T-cell (primary cell): ENCODE measurements around the gene CTBP2. TPM values are rescaled to one million over a fixed set of nuclear protein-coding genes. Genes with fewer than 3 reads are reported as not detected.

Experiments used
- ATAC-seq, 4 experiments: fragments of 200-7000 bp in 3 of 4; fragments of 150-1000 bp in 1 of 4; cut with Tn5 transposase; replicated peaks in 1 of 4; 1 replicate in 3 of 4; 2 replicates in 1 of 4; pipeline ENCODE4 v1.10.0; 2021; ENCODE audit warnings: moderate library complexity in 3 of 4, mild to moderate bottlenecking in 2 of 4, moderate number of reproducible peaks in 1 of 4
- CTCF ChIA-PET, 2 donors: fragments of 300-600 bp; sonication (Branson Sonifier 250); formaldehyde crosslinking; loops; one replicate each; lab custom pipeline; 2022; ENCODE audit warnings: antibody characterized with exemption in 2 of 2; lab: Charles Lee
- POLR2A ChIA-PET, 2 donors: fragments of 300-600 bp; sonication (Branson Sonifier 250); formaldehyde crosslinking; loops; one replicate each; lab custom pipeline; 2022; ENCODE audit warnings: antibody characterized with exemption in 2 of 2; lab: Charles Lee
- DNase-seq, 35 experiments: peaks; one replicate each; pipeline versions ENCODE4 v3.0.0 to v3.0.0-alpha.2; 2013 to 2023
- H3K27ac ChIP-seq: one replicate; pipeline ENCODE4 v1.5.1; 2013; ENCODE audit warnings: low read length
- H3K27me3 ChIP-seq, 2 experiments: replicated peaks in 1 of 2; 1 replicate in 1 of 2; 2 replicates in 1 of 2; pipeline versions ENCODE4 v1.6.1 to v1.7.0; 2013; ENCODE audit warnings: low read length in 1 of 2, mixed read lengths in 1 of 2; ENCODE audit not compliant: control insufficient read depth in 2 of 2, insufficient read depth in 2 of 2; ENCODE audit errors: extremely low read depth in 1 of 2
- H3K36me3 ChIP-seq, 2 donors: 1 replicate in 1 of 2; 2 replicates in 1 of 2; pipeline versions ENCODE4 v1.6.1 to v1.7.0; 2013; ENCODE audit warnings: low read length in 1 of 2; ENCODE audit not compliant: control insufficient read depth in 2 of 2, insufficient read depth in 1 of 2; ENCODE audit errors: extremely low read depth in 1 of 2
- H3K4me1 ChIP-seq, 2 experiments: 1 replicate in 1 of 2; 2 replicates in 1 of 2; pipeline versions ENCODE4 v1.6.1 to v1.7.0; 2013; ENCODE audit warnings: low read length in 2 of 2, mixed read lengths in 1 of 2; ENCODE audit not compliant: insufficient read depth in 2 of 2, control insufficient read depth in 1 of 2; ENCODE audit errors: extremely low read depth in 1 of 2
- H3K4me3 ChIP-seq, 2 donors: 1 replicate in 1 of 2; 2 replicates in 1 of 2; pipeline versions ENCODE4 v1.5.1 to v1.7.0; 2013; ENCODE audit warnings: mild to moderate bottlenecking in 2 of 2, low read length in 1 of 2, moderate library complexity in 1 of 2; ENCODE audit not compliant: control insufficient read depth in 1 of 2; ENCODE audit errors: extremely low read depth in 1 of 2
- H3K9me3 ChIP-seq: 2 replicates; pipeline ENCODE4 v1.7.0; 2013
- H3K27ac Mint-ChIP-seq, 2 donors: one replicate each; pipeline ENCODE4 v1.8.0; 2020 to 2021; ENCODE audit warnings: mild to moderate bottlenecking in 2 of 2, mixed read lengths in 2 of 2
- H3K27me3 Mint-ChIP-seq, 2 donors: one replicate each; pipeline ENCODE4 v1.8.0; 2021 to 2022; ENCODE audit warnings: mixed read lengths in 2 of 2
- H3K36me3 Mint-ChIP-seq: one replicate; pipeline ENCODE4 v1.8.0; 2021; ENCODE audit warnings: mixed read lengths
- H3K4me1 Mint-ChIP-seq, 3 donors: one replicate each; pipeline ENCODE4 v1.8.0; 2020 to 2022; ENCODE audit warnings: mixed read lengths in 3 of 3, mild to moderate bottlenecking in 1 of 3
- H3K4me3 Mint-ChIP-seq, 3 donors: one replicate each; pipeline ENCODE4 v1.8.0; 2020 to 2022; ENCODE audit warnings: mild to moderate bottlenecking in 3 of 3, mixed read lengths in 3 of 3, moderate library complexity in 3 of 3
- H3K9me3 Mint-ChIP-seq, 3 donors: one replicate each; pipeline ENCODE4 v1.8.0; 2020 to 2022; ENCODE audit warnings: mixed read lengths in 3 of 3
- WGBS: methylation state at CpG from one replicate; pipeline ENCODE4 v1.1.5; 2013; ENCODE audit warnings: missing lambda C conversion rate; ENCODE audit not compliant: insufficient coverage; 5-methylcytosine and 5-hydroxymethylcytosine counted together
- total RNA-seq, 35 experiments: library from RNA in 6 of 35; stranded (reverse) in 6 of 35; fragments of 120-200 nt in 1 of 35; gene quantifications; one replicate each; pipeline versions ENCODE4 v1.2.1 to v1.2.4 and lab custom pipeline; 2013 to 2026

Gene CTBP2
- total RNA-seq, 5 donors from 2014 or later (not counting 1 experiment from before 2014, with no cell fraction given) = 1.1 to 5.8 (median 3.1) TPM

- 74% methylated on average over 8 of the region's 17 CpGs for WGBS
- ChIA-PET POLR2A (no interaction called here), CTCF (no interaction called here)
- H3K4me3 ChIP-seq = no peak overlapping the region
- DNase-seq (no peak), ATAC-seq (no peak)
- Mint-ChIP-seq H3K27ac (no peak overlapping the region), H3K36me3 (no peaks in the 10 kb centered on the region), H3K27me3 (no peaks in the 10 kb centered on the region), H3K4me3 (no peak overlapping the region), H3K9me3 (no peaks in the 10 kb centered on the region), H3K4me1 (peaks cover 0 to 5% (median 0%) of the 10 kb centered on the region in 3 donors)
- peaks cover 0 to 2% of the 10 kb centered on the region in 2 experiments for H3K4me1 ChIP-seq
- no peak overlapping the region for H3K27ac ChIP-seq
- no peaks in the 10 kb centered on the region for H3K36me3 ChIP-seq
- H3K27me3 ChIP-seq = peaks cover 0 to 7% of the 10 kb centered on the region in 2 experiments
- H3K9me3 ChIP-seq = no peaks in the 10 kb centered on the region
These were observed 67.0 kb downstream of the CTBP2 start for GRCh38 chr10:125093199-125093973.

- Histone ChIP-seq H3K4me1 (peaks cover 0 to 2% of the 10 kb centered on the region in 2 experiments), H3K27ac (no peak overlapping the region), H3K27me3 (peaks cover 0 to 11% of the 10 kb centered on the region in 2 experiments), H3K9me3 (no peaks in the 10 kb centered on the region), H3K4me3 (no peak overlapping the region), H3K36me3 (no peaks in the 10 kb centered on the region)
- DNase-seq (no peak), ATAC-seq (no peak)
- ChIA-PET POLR2A (no interaction called here), CTCF (interaction anchor here in 1 of 2 donors (0.6 kb wide), 1 partner anchor 931 kb away, joined by 3 read pairs; no protein-coding TSS in a partner anchor)
- Mint-ChIP-seq H3K27ac (no peak overlapping the region), H3K9me3 (no peaks in the 10 kb centered on the region), H3K4me1 (peaks cover 0 to 5% (median 0%) of the 10 kb centered on the region in 3 donors), H3K36me3 (no peaks in the 10 kb centered on the region), H3K27me3 (no peaks in the 10 kb centered on the region), H3K4me3 (no peak overlapping the region)
- WGBS = 89% methylated on average over 15 of the region's 17 CpGs
These were observed 67.8 kb downstream of the CTBP2 start for GRCh38 chr10:125092564-125093031.

- Mint-ChIP-seq H3K4me3 (no peak overlapping the region), H3K9me3 (no peaks in the 10 kb centered on the region), H3K36me3 (no peaks in the 10 kb centered on the region), H3K27me3 (no peaks in the 10 kb centered on the region), H3K27ac (no peak overlapping the region), H3K4me1 (peaks cover 0 to 5% (median 0%) of the 10 kb centered on the region in 3 donors)
- Histone ChIP-seq H3K9me3 (no peaks in the 10 kb centered on the region), H3K4me1 (no peaks in the 10 kb centered on the region), H3K36me3 (no peaks in the 10 kb centered on the region), H3K4me3 (no peak overlapping the region), H3K27me3 (peaks cover 0 to 11% of the 10 kb centered on the region in 2 experiments), H3K27ac (no peak overlapping the region)
- ChIA-PET CTCF (interaction anchor here (0.6 to 0.7 kb wide), 2 partner anchors 27 to 932 kb away, joined by 3 to 6 read pairs; no protein-coding TSS in a partner anchor), POLR2A (interaction anchor here in 1 of 2 donors (0.6 kb wide), 1 partner anchor 26 kb away, joined by 8 read pairs; no protein-coding TSS in a partner anchor)
- DNase-seq (no peak), ATAC-seq (no peak)
These were observed 68.5 kb downstream of the CTBP2 start for GRCh38 chr10:125091891-125092290.

GRCh38 chr10:125089469-125089868 lies 70.9 kb downstream of the CTBP2 start:
- POLR2A ChIA-PET = no interaction called here
- no peaks in the 10 kb centered on the region for H3K4me1 ChIP-seq
- H3K36me3 Mint-ChIP-seq = no peaks in the 10 kb centered on the region
- H3K27ac ChIP-seq = no peak overlapping the region
- no peaks in the 10 kb centered on the region for H3K4me1 Mint-ChIP-seq
- H3K9me3 ChIP-seq = no peaks in the 10 kb centered on the region
- H3K4me3 Mint-ChIP-seq = no peak overlapping the region
- ATAC-seq = no peak
- H3K27me3 ChIP-seq = peaks cover 0 to 16% of the 10 kb centered on the region in 2 experiments
- CTCF ChIA-PET = no interaction called here
- DNase-seq = no peak
- H3K9me3 Mint-ChIP-seq = no peaks in the 10 kb centered on the region
- H3K27ac Mint-ChIP-seq = no peak overlapping the region
- H3K36me3 ChIP-seq = no peaks in the 10 kb centered on the region
- no CpG with 5 or more reads among the region's 2 CpGs for WGBS
- no peak overlapping the region for H3K4me3 ChIP-seq
- H3K27me3 Mint-ChIP-seq = peaks cover 0 to 2% of the 10 kb centered on the region in 2 donors

- ChIA-PET CTCF (no interaction called here), POLR2A (no interaction called here)
- DNase-seq = no peak
- Histone ChIP-seq H3K9me3 (no peaks in the 10 kb centered on the region), H3K27ac (no peak overlapping the region), H3K36me3 (no peaks in the 10 kb centered on the region), H3K4me1 (no peaks in the 10 kb centered on the region), H3K27me3 (peaks cover 0 to 19% of the 10 kb centered on the region in 2 experiments), H3K4me3 (no peak overlapping the region)
- Mint-ChIP-seq H3K36me3 (no peaks in the 10 kb centered on the region), H3K4me1 (no peaks in the 10 kb centered on the region), H3K4me3 (no peak overlapping the region), H3K9me3 (no peaks in the 10 kb centered on the region), H3K27me3 (peaks cover 0 to 5% of the 10 kb centered on the region in 2 donors), H3K27ac (no peak overlapping the region)
- 83% methylated on average over 8 of the region's 10 CpGs for WGBS
- no peak for ATAC-seq
These were observed 72.5 kb downstream of the CTBP2 start for GRCh38 chr10:125087897-125088215.

GRCh38 chr10:125087191-125087896 lies 73.0 kb downstream of the CTBP2 start:
- Mint-ChIP-seq H3K27ac (no peak overlapping the region), H3K4me1 (no peaks in the 10 kb centered on the region), H3K27me3 (peaks cover 0 to 5% of the 10 kb centered on the region in 2 donors), H3K9me3 (no peaks in the 10 kb centered on the region), H3K36me3 (no peaks in the 10 kb centered on the region), H3K4me3 (no peak overlapping the region)
- Histone ChIP-seq H3K4me3 (no peak overlapping the region), H3K36me3 (no peaks in the 10 kb centered on the region), H3K27ac (no peak overlapping the region), H3K4me1 (no peaks in the 10 kb centered on the region), H3K9me3 (no peaks in the 10 kb centered on the region), H3K27me3 (peaks cover 0 to 17% of the 10 kb centered on the region in 2 experiments)
- DNase-seq (no peak), ATAC-seq (no peak)
- ChIA-PET CTCF (no interaction called here), POLR2A (no interaction called here)
- 83% methylated on average over 12 of the region's 14 CpGs for WGBS
